ENCODE measurements around the gene TPX2. TPM values are rescaled to one million over a fixed set of nuclear protein-coding genes. Genes with fewer than 3 reads are reported as not detected.

The TPX2 gene
- polyA plus RNA-seq, 1 of the 3 experiments (the other 2 are of a cell fraction) = 17.1 TPM

DNA sequence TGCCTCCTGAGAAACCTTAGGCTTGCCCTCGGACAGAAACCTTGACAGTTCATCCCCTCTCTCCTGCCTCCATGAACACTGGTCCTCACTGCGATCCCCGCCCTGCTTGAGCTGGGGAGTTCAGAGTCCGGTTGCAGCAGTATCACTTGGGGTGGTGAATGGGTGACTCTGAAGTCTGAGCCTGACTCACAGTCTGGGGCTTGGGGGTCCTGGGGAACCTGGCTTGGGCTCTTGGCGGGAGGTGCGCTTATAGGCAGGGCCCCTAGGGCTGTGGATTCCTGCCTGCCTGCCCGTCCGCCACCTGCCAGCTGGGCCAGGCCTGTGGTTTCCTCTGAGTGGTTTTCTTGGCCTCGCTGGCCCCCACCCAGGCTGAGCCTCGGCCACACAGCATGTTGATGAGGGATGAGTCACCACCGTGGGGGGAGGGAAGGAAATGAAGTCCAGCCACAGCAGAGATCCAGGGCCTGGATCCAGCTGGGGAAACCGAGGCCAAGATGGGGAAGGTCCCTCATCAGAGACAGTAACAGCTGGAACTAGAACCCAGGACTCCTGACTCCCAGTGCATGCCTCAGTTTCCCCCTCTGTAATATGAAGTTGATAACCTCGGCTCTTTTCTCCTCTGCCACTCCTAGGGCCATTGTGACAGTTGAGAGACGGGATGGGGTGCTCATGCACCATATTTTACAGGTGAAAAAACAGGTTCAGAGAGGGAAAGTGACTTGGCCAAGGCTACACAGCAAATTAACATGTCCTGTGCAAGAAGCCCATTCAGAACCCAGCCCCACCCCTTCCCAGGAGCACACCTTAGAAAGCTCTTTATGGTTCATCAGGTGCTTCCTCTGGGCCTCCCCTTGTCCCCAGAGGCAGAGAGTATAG lies 97.1 kb downstream of the TPX2 start (continued):
- TF ChIP-seq ELF1 (IDR thresholded peaks at IDR 0.05) = no peak
- no peak for TF ChIP-seq NRF1 (IDR thresholded peaks at IDR 0.05; ENCODE audit: low read depth, low read length)
- TF ChIP-seq, protein P1, sequence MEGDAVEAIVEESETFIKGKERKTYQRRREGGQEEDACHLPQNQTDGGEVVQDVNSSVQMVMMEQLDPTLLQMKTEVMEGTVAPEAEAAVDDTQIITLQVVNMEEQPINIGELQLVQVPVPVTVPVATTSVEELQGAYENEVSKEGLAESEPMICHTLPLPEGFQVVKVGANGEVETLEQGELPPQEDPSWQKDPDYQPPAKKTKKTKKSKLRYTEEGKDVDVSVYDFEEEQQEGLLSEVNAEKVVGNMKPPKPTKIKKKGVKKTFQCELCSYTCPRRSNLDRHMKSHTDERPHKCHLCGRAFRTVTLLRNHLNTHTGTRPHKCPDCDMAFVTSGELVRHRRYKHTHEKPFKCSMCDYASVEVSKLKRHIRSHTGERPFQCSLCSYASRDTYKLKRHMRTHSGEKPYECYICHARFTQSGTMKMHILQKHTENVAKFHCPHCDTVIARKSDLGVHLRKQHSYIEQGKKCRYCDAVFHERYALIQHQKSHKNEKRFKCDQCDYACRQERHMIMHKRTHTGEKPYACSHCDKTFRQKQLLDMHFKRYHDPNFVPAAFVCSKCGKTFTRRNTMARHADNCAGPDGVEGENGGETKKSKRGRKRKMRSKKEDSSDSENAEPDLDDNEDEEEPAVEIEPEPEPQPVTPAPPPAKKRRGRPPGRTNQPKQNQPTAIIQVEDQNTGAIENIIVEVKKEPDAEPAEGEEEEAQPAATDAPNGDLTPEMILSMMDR (IDR thresholded peaks at IDR 0.05) = no peak
- TF ChIP-seq NFIC (IDR thresholded peaks at IDR 0.05; ENCODE audit: borderline replicate concordance) = peak; percentile 98
- TF ChIP-seq GABPA (IDR thresholded peaks at IDR 0.05; ENCODE audit: low read depth) = no peak
- TF ChIP-seq POLR2AphosphoS5 (IDR thresholded peaks at IDR 0.05; ENCODE audit: low read depth, low read length) = peak; percentile 57; the same call in 1 of the 2 replicates
- TF ChIP-seq FOXJ3 (CRISPR knock-in tag; IDR thresholded peaks at IDR 0.05) = no peak
- TF ChIP-seq EZH2phosphoT487 (IDR thresholded peaks at IDR 0.05; ENCODE audit: borderline replicate concordance, low read depth) = no peak
- TF ChIP-seq, protein P2, sequence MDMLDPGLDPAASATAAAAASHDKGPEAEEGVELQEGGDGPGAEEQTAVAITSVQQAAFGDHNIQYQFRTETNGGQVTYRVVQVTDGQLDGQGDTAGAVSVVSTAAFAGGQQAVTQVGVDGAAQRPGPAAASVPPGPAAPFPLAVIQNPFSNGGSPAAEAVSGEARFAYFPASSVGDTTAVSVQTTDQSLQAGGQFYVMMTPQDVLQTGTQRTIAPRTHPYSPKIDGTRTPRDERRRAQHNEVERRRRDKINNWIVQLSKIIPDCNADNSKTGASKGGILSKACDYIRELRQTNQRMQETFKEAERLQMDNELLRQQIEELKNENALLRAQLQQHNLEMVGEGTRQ (IDR thresholded peaks at IDR 0.05; ENCODE audit: borderline replicate concordance, low read depth, low read length) = no peak

DNA sequence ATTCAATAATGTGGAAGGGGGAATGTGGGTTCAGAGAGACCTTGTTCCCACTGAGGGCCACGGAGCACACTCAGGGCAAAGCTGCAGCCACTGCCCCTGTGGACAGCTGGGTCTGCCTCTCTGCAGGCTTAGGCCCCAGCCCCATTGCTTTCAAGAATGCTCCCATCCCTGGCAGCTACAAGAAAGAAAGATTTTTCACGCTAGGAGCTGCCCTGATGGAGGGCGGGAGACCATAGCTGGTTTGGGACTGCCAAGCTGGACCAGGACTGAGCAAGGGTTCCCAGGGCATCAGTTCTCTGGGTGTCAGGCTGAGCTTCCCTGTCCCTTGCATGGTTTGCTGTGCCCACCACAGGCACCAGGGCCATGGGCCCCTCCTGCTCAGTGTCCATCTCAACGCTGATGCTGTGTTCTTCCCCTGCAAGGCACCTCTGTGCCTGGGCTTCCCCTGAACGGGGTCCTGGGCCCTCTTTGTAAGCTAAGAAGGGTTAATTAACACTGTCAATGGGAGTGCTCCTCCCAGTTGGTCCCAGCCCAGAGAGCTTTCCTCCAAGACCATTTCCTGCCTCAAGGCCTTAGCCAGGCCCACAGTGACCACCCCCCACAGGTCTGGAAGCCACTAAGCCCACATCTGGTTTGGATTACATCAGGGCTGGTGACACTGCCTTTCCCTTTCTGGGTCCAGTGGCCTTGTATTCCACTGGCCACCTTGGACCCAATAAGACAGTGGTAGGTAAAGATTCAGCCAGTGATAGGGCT lies 97.9 kb downstream of the TPX2 start:
- DNase-seq = peak; percentile 84
- TF ChIP-seq, protein P3, sequence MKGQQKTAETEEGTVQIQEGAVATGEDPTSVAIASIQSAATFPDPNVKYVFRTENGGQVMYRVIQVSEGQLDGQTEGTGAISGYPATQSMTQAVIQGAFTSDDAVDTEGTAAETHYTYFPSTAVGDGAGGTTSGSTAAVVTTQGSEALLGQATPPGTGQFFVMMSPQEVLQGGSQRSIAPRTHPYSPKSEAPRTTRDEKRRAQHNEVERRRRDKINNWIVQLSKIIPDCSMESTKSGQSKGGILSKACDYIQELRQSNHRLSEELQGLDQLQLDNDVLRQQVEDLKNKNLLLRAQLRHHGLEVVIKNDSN (IDR thresholded peaks at IDR 0.05; ENCODE audit: borderline replicate concordance, low read depth) = no peak
- TF ChIP-seq EP300 (IDR thresholded peaks at IDR 0.05; ENCODE audit: borderline replicate concordance in 1 of 2, low read depth in 1 of 2, low read length in 1 of 2) = peak in 1 of 2 experiments; percentile 62; a peak in 1 of 4 replicates
- TF ChIP-seq RCOR1 (IDR thresholded peaks at IDR 0.05; ENCODE audit: low read length) = no peak
- no peak for TF ChIP-seq POLR2AphosphoS5 (IDR thresholded peaks at IDR 0.05; ENCODE audit: low read depth, low read length)
- TF ChIP-seq TCF12 (IDR thresholded peaks at IDR 0.05) = peak; percentile 87
- no peak for TF ChIP-seq FOSL2 (IDR thresholded peaks at IDR 0.05; ENCODE audit: borderline replicate concordance, low read depth)
- TF ChIP-seq GATA2 (CRISPR knock-in tag; IDR thresholded peaks at IDR 0.05) = peak; percentile 29; the same call in 1 of the 2 replicates
- TF ChIP-seq, protein P4, sequence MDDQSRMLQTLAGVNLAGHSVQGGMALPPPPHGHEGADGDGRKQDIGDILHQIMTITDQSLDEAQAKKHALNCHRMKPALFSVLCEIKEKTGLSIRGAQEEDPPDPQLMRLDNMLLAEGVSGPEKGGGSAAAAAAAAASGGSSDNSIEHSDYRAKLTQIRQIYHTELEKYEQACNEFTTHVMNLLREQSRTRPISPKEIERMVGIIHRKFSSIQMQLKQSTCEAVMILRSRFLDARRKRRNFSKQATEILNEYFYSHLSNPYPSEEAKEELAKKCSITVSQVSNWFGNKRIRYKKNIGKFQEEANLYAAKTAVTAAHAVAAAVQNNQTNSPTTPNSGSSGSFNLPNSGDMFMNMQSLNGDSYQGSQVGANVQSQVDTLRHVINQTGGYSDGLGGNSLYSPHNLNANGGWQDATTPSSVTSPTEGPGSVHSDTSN (IDR thresholded peaks at IDR 0.05) = no peak
- TF ChIP-seq NFIC (IDR thresholded peaks at IDR 0.05; ENCODE audit: borderline replicate concordance) = no peak
- TF ChIP-seq CHD2 (IDR thresholded peaks at IDR 0.05; ENCODE audit: low read length, partially characterized antibody) = peak; percentile 41
- no peak for TF ChIP-seq TAF1 (IDR thresholded peaks at IDR 0.05; ENCODE audit: borderline replicate concordance, low read depth, low read length)
- H3F3A ChIP-seq (replicated peaks; ENCODE audit: insufficient read depth) = peaks cover 40% of the 10 kb centered on the region
- no peaks in the 10 kb centered on the region for H3K9me3 ChIP-seq
- no peaks in the 10 kb centered on the region for H3K9me2 ChIP-seq
- peak overlapping the region; percentile 30 for H3K4me2 ChIP-seq
- no peak overlapping the region for H2AFZ ChIP-seq (ENCODE audit: low read depth)
- H3K27ac ChIP-seq (ENCODE audit: low read depth in 2 of 2, low read length in 1 of 2) = peak overlapping the region; percentile 62 to 88
- H3K4me3 ChIP-seq (ENCODE audit: low read depth in 2 of 2, low read length in 1 of 2) = no peak overlapping the region
- ChIA-PET POLR2A (no interaction called here), CTCF (interaction anchor here (1.2 to 15.5 kb wide), 10 partner anchors 10 to 274 kb away, joined by 3 to 174 read pairs (median 14); partner anchors contain the start of genes FOXS1 and PDRG1)
- 100% methylated on average over 1 of the region's 5 CpGs for WGBS (ENCODE audit: low lambda C conversion rate)
- H4K20me1 ChIP-seq (ENCODE audit: insufficient read depth) = no peaks in the 10 kb centered on the region
- H3K36me3 ChIP-seq (replicated peaks in 1 of 2; ENCODE audit: control insufficient read depth in 1 of 2, insufficient read depth in 2 of 2, low read length in 1 of 2) = no peaks in the 10 kb centered on the region
- H3K79me2 ChIP-seq (ENCODE audit: insufficient read depth) = no peaks in the 10 kb centered on the region
- H3K9ac ChIP-seq = no peak overlapping the region
- peaks cover 45 to 56% of the 10 kb centered on the region in 2 experiments for H3K4me1 ChIP-seq (ENCODE audit: control insufficient read depth in 1 of 2, insufficient read depth in 2 of 2, low read depth in 1 of 2, low read length in 1 of 2)
- H3K27me3 ChIP-seq (ENCODE audit: insufficient read depth) = no peaks in the 10 kb centered on the region
